Measurements from ENCODE around the gene FAM135A. TPM values are rescaled to one million over a fixed set of nuclear protein-coding genes. Genes with fewer than 3 reads are reported as not detected.

Gene FAM135A
- total RNA-seq, 1 donor from 2014 or later, result 10.6 TPM

- no peaks in the 10 kb centered on the region for H3K4me1 Mint-ChIP-seq (ENCODE audit: low read depth)
- H3K27me3 Mint-ChIP-seq (ENCODE audit: low read depth), result no peaks in the 10 kb centered on the region
- TF ChIP-seq, protein P1, sequence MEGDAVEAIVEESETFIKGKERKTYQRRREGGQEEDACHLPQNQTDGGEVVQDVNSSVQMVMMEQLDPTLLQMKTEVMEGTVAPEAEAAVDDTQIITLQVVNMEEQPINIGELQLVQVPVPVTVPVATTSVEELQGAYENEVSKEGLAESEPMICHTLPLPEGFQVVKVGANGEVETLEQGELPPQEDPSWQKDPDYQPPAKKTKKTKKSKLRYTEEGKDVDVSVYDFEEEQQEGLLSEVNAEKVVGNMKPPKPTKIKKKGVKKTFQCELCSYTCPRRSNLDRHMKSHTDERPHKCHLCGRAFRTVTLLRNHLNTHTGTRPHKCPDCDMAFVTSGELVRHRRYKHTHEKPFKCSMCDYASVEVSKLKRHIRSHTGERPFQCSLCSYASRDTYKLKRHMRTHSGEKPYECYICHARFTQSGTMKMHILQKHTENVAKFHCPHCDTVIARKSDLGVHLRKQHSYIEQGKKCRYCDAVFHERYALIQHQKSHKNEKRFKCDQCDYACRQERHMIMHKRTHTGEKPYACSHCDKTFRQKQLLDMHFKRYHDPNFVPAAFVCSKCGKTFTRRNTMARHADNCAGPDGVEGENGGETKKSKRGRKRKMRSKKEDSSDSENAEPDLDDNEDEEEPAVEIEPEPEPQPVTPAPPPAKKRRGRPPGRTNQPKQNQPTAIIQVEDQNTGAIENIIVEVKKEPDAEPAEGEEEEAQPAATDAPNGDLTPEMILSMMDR (IDR thresholded peaks at IDR 0.05), result no peak
- DNase-seq (ENCODE audit: low spot score), result no peak
- peaks cover 5% of the 10 kb centered on the region for H3K36me3 Mint-ChIP-seq (ENCODE audit: low read depth)
- H3K27ac Mint-ChIP-seq (ENCODE audit: unreplicated experiment), result no peak overlapping the region
- H3K9me3 Mint-ChIP-seq (ENCODE audit: low read depth), result no peaks in the 10 kb centered on the region
- no peak overlapping the region for H3K4me3 Mint-ChIP-seq (ENCODE audit: unreplicated experiment)
Observed at GRCh38 chr6:70575899-70576495, 162.7 kb downstream of the FAM135A start.

DNA sequence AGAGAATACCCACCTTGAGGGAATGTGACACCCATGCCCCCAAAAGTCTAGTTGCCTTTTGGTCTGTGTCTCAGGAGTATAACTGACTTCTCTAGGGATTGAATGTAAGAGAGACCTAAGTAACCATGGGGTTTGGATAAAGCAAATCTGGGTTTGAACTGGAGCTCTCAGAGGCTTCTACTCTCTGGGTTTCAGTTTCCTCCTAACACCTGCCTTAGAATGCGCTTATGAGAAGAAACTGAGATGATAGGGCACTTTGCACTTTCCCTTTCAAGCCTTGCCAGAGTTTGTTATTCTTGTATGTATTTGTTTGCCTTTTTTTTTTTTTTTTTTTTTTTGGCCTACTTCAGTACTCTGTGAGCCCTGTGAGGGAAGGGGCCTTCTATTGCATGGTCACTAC is 172.8 kb downstream of the FAM135A start:
- Mint-ChIP-seq H3K36me3 (ENCODE audit: low read depth) (peaks cover 19% of the 10 kb centered on the region), H3K4me1 (ENCODE audit: low read depth) (no peaks in the 10 kb centered on the region), H3K27ac (ENCODE audit: unreplicated experiment) (no peak overlapping the region), H3K4me3 (ENCODE audit: unreplicated experiment) (no peak overlapping the region), H3K27me3 (ENCODE audit: low read depth) (no peaks in the 10 kb centered on the region), H3K9me3 (ENCODE audit: low read depth) (no peaks in the 10 kb centered on the region)
- DNase-seq (ENCODE audit: low spot score), result no peak
- TF ChIP-seq, protein P1 (IDR thresholded peaks at IDR 0.05), result no peak

DNA sequence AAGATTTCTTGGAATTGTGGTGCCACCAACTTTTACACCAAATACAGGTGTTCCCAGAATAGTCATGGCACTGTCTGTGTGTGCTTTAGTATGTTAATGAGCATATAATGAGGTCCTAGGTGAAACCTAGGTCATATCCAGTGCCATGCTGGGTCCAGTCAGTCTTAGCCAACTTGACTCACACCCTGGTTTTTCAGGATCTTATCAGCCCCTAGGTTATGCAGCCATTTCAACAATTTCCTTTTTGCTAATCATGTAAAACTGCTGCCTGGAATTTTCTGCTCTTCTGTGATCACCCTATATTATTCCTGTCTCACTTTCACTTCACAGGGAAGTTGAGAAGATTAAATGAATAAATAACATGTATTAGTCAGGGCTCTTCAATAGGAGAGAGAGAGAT is 177.1 kb downstream of the FAM135A start:
- Mint-ChIP-seq H3K27me3 (ENCODE audit: low read depth) (no peaks in the 10 kb centered on the region), H3K27ac (ENCODE audit: unreplicated experiment) (no peak overlapping the region), H3K4me1 (ENCODE audit: low read depth) (no peaks in the 10 kb centered on the region), H3K4me3 (ENCODE audit: unreplicated experiment) (no peak overlapping the region), H3K9me3 (ENCODE audit: low read depth) (peaks cover 7% of the 10 kb centered on the region), H3K36me3 (ENCODE audit: low read depth) (peaks cover 5% of the 10 kb centered on the region)
- TF ChIP-seq, protein P1 (IDR thresholded peaks at IDR 0.05), result no peak
- DNase-seq (ENCODE audit: low spot score), result no peak

DNA sequence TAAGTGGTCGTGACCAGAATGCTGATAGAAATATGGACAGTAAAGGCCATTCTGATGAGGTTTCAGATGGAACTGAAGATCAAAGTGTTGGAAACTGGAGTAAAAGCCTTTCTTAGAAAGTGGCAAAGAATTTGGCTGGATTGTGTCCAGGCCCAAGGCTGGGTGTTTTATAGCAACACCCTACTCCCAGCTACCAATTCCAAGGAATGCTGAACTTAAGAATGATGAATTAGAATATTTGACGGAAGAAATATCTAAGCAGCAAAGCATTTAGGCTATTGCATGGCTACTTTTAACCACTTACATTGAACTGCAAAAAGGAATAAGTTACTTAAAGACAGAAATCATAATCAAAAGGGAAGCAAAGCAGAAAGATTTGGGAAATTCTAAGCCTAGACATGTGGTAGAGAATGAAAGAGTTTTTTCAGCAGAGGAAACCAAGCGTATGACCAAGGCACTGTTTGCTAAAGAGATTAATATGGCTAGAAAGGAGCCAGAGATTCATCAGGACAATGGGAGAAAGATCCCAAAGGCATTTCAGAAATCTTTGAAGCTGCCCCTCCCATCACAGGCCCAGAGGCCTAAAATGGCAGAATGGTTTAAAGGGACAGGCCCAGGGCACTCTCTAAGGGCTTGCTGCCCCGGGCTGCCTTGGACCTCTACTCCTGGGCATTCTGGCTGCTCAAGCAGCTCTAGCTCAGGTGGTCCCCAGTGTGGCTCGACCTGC is 179.2 kb downstream of the FAM135A start:
- DNase-seq (ENCODE audit: low spot score), result no peak
- Mint-ChIP-seq H3K27me3 (ENCODE audit: low read depth) (no peaks in the 10 kb centered on the region), H3K4me1 (ENCODE audit: low read depth) (no peaks in the 10 kb centered on the region), H3K36me3 (ENCODE audit: low read depth) (peaks cover 4% of the 10 kb centered on the region), H3K27ac (ENCODE audit: unreplicated experiment) (no peak overlapping the region), H3K4me3 (ENCODE audit: unreplicated experiment) (no peak overlapping the region), H3K9me3 (ENCODE audit: low read depth) (peaks cover 7% of the 10 kb centered on the region)
- TF ChIP-seq, protein P1 (IDR thresholded peaks at IDR 0.05), result no peak

DNA sequence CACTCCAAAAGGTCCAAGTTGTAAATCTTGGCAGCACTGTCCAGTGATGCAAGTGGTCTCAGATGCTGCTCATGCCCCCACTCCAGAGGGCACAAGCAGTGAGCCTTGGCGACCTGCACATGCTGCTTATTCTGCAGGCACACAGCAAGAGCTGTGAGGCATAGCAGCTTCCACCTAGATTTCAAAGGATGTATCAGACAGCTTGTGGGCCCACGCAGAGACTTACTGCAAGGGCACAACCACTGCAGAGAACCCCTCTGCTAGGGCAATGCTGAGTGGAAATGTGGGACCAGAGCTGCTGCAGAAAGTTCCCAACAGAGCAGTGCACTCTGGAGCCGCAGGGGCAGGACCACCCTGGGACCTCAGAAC is 179.8 kb downstream of the FAM135A start:
- H3K4me3 Mint-ChIP-seq (ENCODE audit: unreplicated experiment), result no peak overlapping the region
- H3K9me3 Mint-ChIP-seq (ENCODE audit: low read depth), result peaks cover 7% of the 10 kb centered on the region
- no peaks in the 10 kb centered on the region for H3K4me1 Mint-ChIP-seq (ENCODE audit: low read depth)
- no peak for DNase-seq (ENCODE audit: low spot score)
- no peak overlapping the region for H3K27ac Mint-ChIP-seq (ENCODE audit: unreplicated experiment)
- peaks cover 4% of the 10 kb centered on the region for H3K36me3 Mint-ChIP-seq (ENCODE audit: low read depth)
- H3K27me3 Mint-ChIP-seq (ENCODE audit: low read depth), result no peaks in the 10 kb centered on the region
- TF ChIP-seq, protein P1 (IDR thresholded peaks at IDR 0.05), result no peak

Data from chondrocyte (in vitro differentiated cells).